Measurements from ENCODE around the gene C1orf21. TPM values are rescaled to one million over a fixed set of nuclear protein-coding genes. Genes with fewer than 3 reads are reported as not detected.

The C1orf21 gene
- total RNA-seq, 1 experiment from 2014 or later: 28.5 TPM

- ATAC-seq (no peak), DNase-seq (ENCODE audit: low spot score) (no peak)
- Mint-ChIP-seq H3K4me1 (peaks cover 17% of the 10 kb centered on the region), H3K4me3 (no peak overlapping the region), H3K36me3 (no peaks in the 10 kb centered on the region; the same call in 1 of the 2 replicates), H3K27ac (peak overlapping the region; percentile 16; the same call in 1 of the 2 replicates), H3K9me3 (0 out of 2 replicates have a peak, but pooled peaks cover 5% of the 10 kb centered on the region), H3K27me3 (ENCODE audit: low read depth) (no peaks in the 10 kb centered on the region)
- POLR2A ChIA-PET: no interaction called here
- CTCF ChIA-PET: no interaction called here
- TF ChIP-seq ZBTB43 (CRISPR knock-in tag; IDR thresholded peaks at IDR 0.05) (no peak), ZBTB21 (CRISPR knock-in tag; IDR thresholded peaks at IDR 0.05; ENCODE audit: borderline replicate concordance) (no peak), USF1 (CRISPR knock-in tag; IDR thresholded peaks at IDR 0.05) (no peak), FOXJ3 (CRISPR knock-in tag; IDR thresholded peaks at IDR 0.05; ENCODE audit: borderline replicate concordance) (no peak), HMGA2 (CRISPR knock-in tag; IDR thresholded peaks at IDR 0.05) (no peak), ZNF281 (CRISPR knock-in tag; IDR thresholded peaks at IDR 0.05) (no peak), GRHL2 (CRISPR knock-in tag; IDR thresholded peaks at IDR 0.05; ENCODE audit: insufficient replicate concordance, severe bottlenecking) (no peak), IRF1 (CRISPR knock-in tag; IDR thresholded peaks at IDR 0.05) (no peak)
Observed at GRCh38 chr1:184518736-184519357, 132.0 kb downstream of the C1orf21 start.

- 0 out of 2 replicates have a peak, but pooled peaks cover 5% of the 10 kb centered on the region for H3K9me3 Mint-ChIP-seq
- ChIA-PET CTCF (interaction anchor here (1.5 to 1.6 kb wide), 3 partner anchors 23 to 172 kb away, joined by 4 to 8 read pairs (median 4); no protein-coding TSS in a partner anchor), POLR2A (interaction anchor here (0.6 kb wide), 1 partner anchor 28 kb away, joined by 4 read pairs; no protein-coding TSS in a partner anchor)
- DNase-seq (ENCODE audit: low spot score): no peak
- H3K27me3 Mint-ChIP-seq (ENCODE audit: low read depth): no peaks in the 10 kb centered on the region
- peak; percentile 71 for ATAC-seq
- H3K4me3 Mint-ChIP-seq: no peak overlapping the region
- TF ChIP-seq SOX15 (CRISPR knock-in tag; IDR thresholded peaks at IDR 0.05) (no peak), MLX (CRISPR knock-in tag; IDR thresholded peaks at IDR 0.05) (no peak)
- H3K27ac Mint-ChIP-seq: peak overlapping the region; percentile 3; the same call in 1 of the 2 replicates
- peaks cover 14% of the 10 kb centered on the region for H3K4me1 Mint-ChIP-seq
- H3K36me3 Mint-ChIP-seq: no peaks in the 10 kb centered on the region; the same call in 1 of the 2 replicates
Observed at GRCh38 chr1:184520336-184520735, 133.5 kb downstream of the C1orf21 start.

- DNase-seq (ENCODE audit: low spot score): no peak
- Mint-ChIP-seq H3K4me1 (peaks cover 10% of the 10 kb centered on the region), H3K36me3 (no peaks in the 10 kb centered on the region; the same call in 1 of the 2 replicates), H3K4me3 (no peak overlapping the region), H3K27me3 (ENCODE audit: low read depth) (no peaks in the 10 kb centered on the region), H3K27ac (no peak overlapping the region), H3K9me3 (0 out of 2 replicates have a peak, but pooled peaks cover 5% of the 10 kb centered on the region)
- ChIA-PET CTCF (no interaction called here), POLR2A (no interaction called here)
- no peak for TF ChIP-seq NFE2L1 (CRISPR knock-in tag; IDR thresholded peaks at IDR 0.05)
- no peak for TF ChIP-seq IRF2 (CRISPR knock-in tag; IDR thresholded peaks at IDR 0.05; ENCODE audit: borderline replicate concordance, low read depth)
- no peak for TF ChIP-seq SMAD3 (CRISPR knock-in tag; IDR thresholded peaks at IDR 0.05; ENCODE audit: borderline replicate concordance)
- no peak for TF ChIP-seq OVOL2 (CRISPR knock-in tag; IDR thresholded peaks at IDR 0.05; ENCODE audit: borderline replicate concordance)
- no peak for TF ChIP-seq NFYB (CRISPR knock-in tag; conservative IDR thresholded peaks at IDR 0.05; ENCODE audit: low read depth)
- TF ChIP-seq STAT6 (CRISPR knock-in tag; conservative IDR thresholded peaks at IDR 0.05; ENCODE audit: low read depth): no peak
- no peak for TF ChIP-seq ZNF416 (CRISPR knock-in tag; IDR thresholded peaks at IDR 0.05)
- no peak for TF ChIP-seq MYBL2 (CRISPR knock-in tag; IDR thresholded peaks at IDR 0.05)
- no peak for TF ChIP-seq FOXJ3 (CRISPR knock-in tag; IDR thresholded peaks at IDR 0.05; ENCODE audit: borderline replicate concordance)
- ATAC-seq: no peak
Observed at GRCh38 chr1:184524248-184524647, 137.4 kb downstream of the C1orf21 start.

Measured in WTC11 (cell line).